ENCODE measurements around the gene MUC5AC. TPM values are rescaled to one million over a fixed set of nuclear protein-coding genes. Genes with fewer than 3 reads are reported as not detected.

MUC5AC gene
- total and polyA plus RNA-seq, 4 donors: not detected

- H3K4me1 ChIP-seq (ENCODE audit: control insufficient read depth in 4 of 4, insufficient read depth in 4 of 4, low read length in 3 of 4): no peaks in the 10 kb centered on the region
- no peaks in the 10 kb centered on the region for H3K9me3 ChIP-seq (ENCODE audit: control insufficient read depth in 4 of 4, low read length in 3 of 4)
- 77% methylated on average over 45 of the region's 45 CpGs for WGBS
- no peaks in the 10 kb centered on the region for H3K36me3 ChIP-seq (ENCODE audit: control insufficient read depth in 4 of 4, insufficient read depth in 3 of 4, low read depth in 1 of 4, low read length in 3 of 4)
- TF ChIP-seq FOXA1 (IDR thresholded peaks at IDR 0.05): no peak
- TF ChIP-seq JUND (IDR thresholded peaks at IDR 0.05): no peak
- TF ChIP-seq RXRA (IDR thresholded peaks at IDR 0.05): no peak
- TF ChIP-seq HNF4A (conservative IDR thresholded peaks at IDR 0.05): no peak
- DNase-seq (ENCODE audit: low spot score): no peak
- H3K4me3 ChIP-seq (ENCODE audit: low read depth in 1 of 3, low read length in 3 of 3): no peak overlapping the region
- H3K9ac ChIP-seq (ENCODE audit: low read depth in 1 of 2, low read length in 2 of 2): no peak overlapping the region
- H3K27ac ChIP-seq (ENCODE audit: low read depth in 1 of 2, low read length in 2 of 2): no peak overlapping the region
- H3K27me3 ChIP-seq (ENCODE audit: control insufficient read depth in 4 of 4, insufficient read depth in 4 of 4, low read length in 3 of 4): no peaks in the 10 kb centered on the region
These were observed 73.0 kb downstream of the MUC5AC start for GRCh38 chr11:1230456-1231395.

- DNase-seq (ENCODE audit: low spot score): no peak
These were observed 73.8 kb downstream of the MUC5AC start for GRCh38 chr11:1231396-1232020.

GRCh38 chr11:1232021-1232882 is 74.5 kb downstream of the MUC5AC start:
- DNase-seq (ENCODE audit: low spot score): no peak

More at GRCh38 chr11:1231396-1232020, 73.8 kb downstream of the MUC5AC start:
- Histone ChIP-seq H3K27ac (ENCODE audit: low read depth in 1 of 2, low read length in 2 of 2) (no peak overlapping the region), H3K9ac (ENCODE audit: low read depth in 1 of 2, low read length in 2 of 2) (no peak overlapping the region), H3K27me3 (ENCODE audit: control insufficient read depth in 4 of 4, insufficient read depth in 4 of 4, low read length in 3 of 4) (no peaks in the 10 kb centered on the region), H3K9me3 (ENCODE audit: control insufficient read depth in 4 of 4, low read length in 3 of 4) (no peaks in the 10 kb centered on the region), H3K36me3 (ENCODE audit: control insufficient read depth in 4 of 4, insufficient read depth in 3 of 4, low read depth in 1 of 4, low read length in 3 of 4) (no peaks in the 10 kb centered on the region), H3K4me1 (ENCODE audit: control insufficient read depth in 4 of 4, insufficient read depth in 4 of 4, low read length in 3 of 4) (no peaks in the 10 kb centered on the region), H3K4me3 (ENCODE audit: low read depth in 1 of 3, low read length in 3 of 3) (no peak overlapping the region)
- WGBS: 69% methylated on average over 22 of the region's 22 CpGs
- no peak for TF ChIP-seq SP1 (IDR thresholded peaks at IDR 0.05)
- no peak for TF ChIP-seq NR2F2 (IDR thresholded peaks at IDR 0.05)

More at GRCh38 chr11:1232021-1232882, 74.5 kb downstream of the MUC5AC start:
- H3K9ac ChIP-seq (ENCODE audit: low read depth in 1 of 2, low read length in 2 of 2): no peak overlapping the region
- no peak overlapping the region for H3K4me3 ChIP-seq (ENCODE audit: low read depth in 1 of 3, low read length in 3 of 3)
- H3K27me3 ChIP-seq (ENCODE audit: control insufficient read depth in 4 of 4, insufficient read depth in 4 of 4, low read length in 3 of 4): no peaks in the 10 kb centered on the region
- TF ChIP-seq HNF4A (conservative IDR thresholded peaks at IDR 0.05) (no peak), FOXA2 (IDR thresholded peaks at IDR 0.05) (no peak), JUND (IDR thresholded peaks at IDR 0.05) (no peak), FOXA1 (IDR thresholded peaks at IDR 0.05) (no peak), CTCF (IDR thresholded peaks at IDR 0.05; ENCODE audit: low read depth, low read length, missing input control) (no peak), RAD21 (IDR thresholded peaks at IDR 0.05) (no peak), HNF4G (IDR thresholded peaks at IDR 0.05) (no peak), MAX (IDR thresholded peaks at IDR 0.05) (no peak), EGR1 (IDR thresholded peaks at IDR 0.05; ENCODE audit: low read depth in 2 of 2) (no peak), RXRA (IDR thresholded peaks at IDR 0.05) (no peak), GABPA (IDR thresholded peaks at IDR 0.05 in 1 of 2, conservative IDR thresholded peaks at IDR 0.05 in 1 of 2) (no peak), TAF1 (conservative IDR thresholded peaks at IDR 0.05) (no peak), ZBTB33 (IDR thresholded peaks at IDR 0.05) (no peak), NR2F2 (IDR thresholded peaks at IDR 0.05) (no peak), YY1 (IDR thresholded peaks at IDR 0.05) (no peak)
- no peaks in the 10 kb centered on the region for H3K36me3 ChIP-seq (ENCODE audit: control insufficient read depth in 4 of 4, insufficient read depth in 3 of 4, low read depth in 1 of 4, low read length in 3 of 4)
- H3K27ac ChIP-seq (ENCODE audit: low read depth in 1 of 2, low read length in 2 of 2): no peak overlapping the region
- H3K9me3 ChIP-seq (ENCODE audit: control insufficient read depth in 4 of 4, low read length in 3 of 4): no peaks in the 10 kb centered on the region
- 85% methylated on average over 46 of the region's 46 CpGs for WGBS
- H3K4me1 ChIP-seq (ENCODE audit: control insufficient read depth in 4 of 4, insufficient read depth in 4 of 4, low read length in 3 of 4): no peaks in the 10 kb centered on the region
